BLaER1 treated with 17β-estradiol and CSF1 and Interleukin-3, amounts not matched to agents 10 nM and 100 nM (cell line): ENCODE data around the gene SUB1.

ENCODE experiments used
- H3K27ac ChIP-seq, 11 experiments: shearing (Covaris generic); formaldehyde crosslinking; 2 replicates each; pipeline ENCODE4 v1.8.1; 2022
- H3K27me3 ChIP-seq, 11 experiments: shearing (Covaris generic); formaldehyde crosslinking; 2 replicates each; pipeline ENCODE4 v1.8.1; 2022
- H3K36me3 ChIP-seq, 11 experiments: shearing (Covaris generic); formaldehyde crosslinking; 2 replicates each; pipeline ENCODE4 v1.8.1; 2022
- H3K4me1 ChIP-seq, 10 experiments: shearing (Covaris generic); formaldehyde crosslinking; 2 replicates each; pipeline ENCODE4 v1.8.1; 2022
- H3K4me2 ChIP-seq, 11 experiments: shearing (Covaris generic); formaldehyde crosslinking; 2 replicates each; pipeline ENCODE4 v1.8.1; 2022
- H3K4me3 ChIP-seq, 10 experiments: shearing (Covaris generic); formaldehyde crosslinking; 2 replicates each; pipeline ENCODE4 v1.8.1; 2022
- H3K9ac ChIP-seq, 11 experiments: shearing (Covaris generic); formaldehyde crosslinking; 2 replicates each; pipeline ENCODE4 v1.8.1; 2022
- H3K9me3 ChIP-seq, 11 experiments: shearing (Covaris generic); formaldehyde crosslinking; replicated peaks in 1 of 11; 2 replicates each; pipeline ENCODE4 v1.8.1; 2022
- H4K20me1 ChIP-seq, 11 experiments: shearing (Covaris generic); formaldehyde crosslinking; 2 replicates each; pipeline ENCODE4 v1.8.1; 2022
- Cebpa-rat ChIP-seq, 11 experiments: shearing (Covaris generic); IDR thresholded peaks; 2 replicates each; pipeline ENCODE4 v1.8.1; 2022

Gene SUB1

DNA sequence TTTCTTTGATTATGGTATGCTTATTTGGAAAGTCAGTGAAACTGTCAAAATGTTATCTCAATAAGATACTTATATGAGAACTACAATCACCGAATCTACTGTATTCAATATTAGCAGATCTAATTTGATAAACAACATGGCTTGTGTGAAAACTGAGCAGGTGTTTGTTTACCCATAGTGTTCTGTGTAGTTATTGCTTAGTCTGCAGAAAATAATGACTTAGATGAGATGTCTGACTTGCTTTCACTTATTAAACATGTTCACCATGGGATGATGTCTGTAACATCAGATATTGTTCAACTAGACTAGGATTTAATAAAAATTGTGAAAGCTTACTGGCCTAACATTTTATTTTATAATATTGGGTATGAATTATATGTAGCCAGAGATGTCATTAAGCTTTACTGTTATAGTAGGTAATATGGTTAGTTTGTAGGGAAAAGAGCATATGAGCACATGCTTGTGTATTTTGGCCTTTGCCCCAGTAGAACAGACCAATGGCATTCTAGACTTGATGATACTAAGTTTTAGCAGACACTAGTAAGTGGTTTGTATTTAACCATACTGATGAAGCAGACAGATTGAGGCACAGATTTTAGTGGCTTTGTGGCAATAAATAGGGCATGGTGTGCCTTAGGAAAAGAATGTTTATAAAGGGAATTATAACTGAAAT lies 16.4 kb downstream of the SUB1 start:
- Histone ChIP-seq H3K9ac (no peak overlapping the region), H3K4me2 (no peak overlapping the region), H3K4me3 (no peak overlapping the region), H3K9me3 (no peaks in the 10 kb centered on the region), H4K20me1 (peaks cover 23 to 95% (median 64%) of the 10 kb centered on the region in 11 experiments), H3K36me3 (peaks cover 88 to 100% (median 96%) of the 10 kb centered on the region in 11 experiments), H3K4me1 (peaks cover 0 to 26% (median 4%) of the 10 kb centered on the region in 10 experiments; a peak in 8 of 20 replicates), H3K27me3 (no peaks in the 10 kb centered on the region), H3K27ac (no peak overlapping the region)
- TF ChIP-seq Cebpa-rat (IDR thresholded peaks at IDR 0.05), result no peak

DNA sequence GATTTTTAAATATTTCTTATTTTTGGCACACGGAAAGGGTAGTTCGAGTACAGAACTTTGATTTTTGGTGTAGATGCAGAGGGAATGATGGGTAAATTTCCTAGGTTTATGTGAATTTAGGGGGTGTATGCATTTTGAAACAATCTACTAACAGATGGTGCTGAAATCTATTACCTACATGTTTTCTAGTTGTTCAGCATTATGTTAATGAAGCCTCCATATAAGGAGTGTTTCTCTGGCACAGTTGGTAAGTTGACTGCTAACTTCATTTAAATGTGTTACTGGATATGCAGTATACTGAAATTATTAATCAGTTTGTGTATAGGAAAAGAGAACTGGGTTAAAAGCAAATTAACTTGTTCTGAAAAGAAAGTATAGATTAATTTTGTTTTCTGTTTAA lies 17.5 kb downstream of the SUB1 start:
- Histone ChIP-seq H3K27ac (no peak overlapping the region), H3K36me3 (peaks cover 87 to 100% (median 95%) of the 10 kb centered on the region in 11 experiments), H3K4me1 (peaks cover 0 to 18% (median 0%) of the 10 kb centered on the region in 10 experiments; a peak in 5 of 20 replicates), H3K27me3 (no peaks in the 10 kb centered on the region), H3K4me3 (no peak overlapping the region), H3K9ac (no peak overlapping the region), H3K9me3 (no peaks in the 10 kb centered on the region), H4K20me1 (peaks cover 11 to 95% (median 57%) of the 10 kb centered on the region in 11 experiments), H3K4me2 (no peak overlapping the region)
- no peak for TF ChIP-seq Cebpa-rat (IDR thresholded peaks at IDR 0.05)

DNA sequence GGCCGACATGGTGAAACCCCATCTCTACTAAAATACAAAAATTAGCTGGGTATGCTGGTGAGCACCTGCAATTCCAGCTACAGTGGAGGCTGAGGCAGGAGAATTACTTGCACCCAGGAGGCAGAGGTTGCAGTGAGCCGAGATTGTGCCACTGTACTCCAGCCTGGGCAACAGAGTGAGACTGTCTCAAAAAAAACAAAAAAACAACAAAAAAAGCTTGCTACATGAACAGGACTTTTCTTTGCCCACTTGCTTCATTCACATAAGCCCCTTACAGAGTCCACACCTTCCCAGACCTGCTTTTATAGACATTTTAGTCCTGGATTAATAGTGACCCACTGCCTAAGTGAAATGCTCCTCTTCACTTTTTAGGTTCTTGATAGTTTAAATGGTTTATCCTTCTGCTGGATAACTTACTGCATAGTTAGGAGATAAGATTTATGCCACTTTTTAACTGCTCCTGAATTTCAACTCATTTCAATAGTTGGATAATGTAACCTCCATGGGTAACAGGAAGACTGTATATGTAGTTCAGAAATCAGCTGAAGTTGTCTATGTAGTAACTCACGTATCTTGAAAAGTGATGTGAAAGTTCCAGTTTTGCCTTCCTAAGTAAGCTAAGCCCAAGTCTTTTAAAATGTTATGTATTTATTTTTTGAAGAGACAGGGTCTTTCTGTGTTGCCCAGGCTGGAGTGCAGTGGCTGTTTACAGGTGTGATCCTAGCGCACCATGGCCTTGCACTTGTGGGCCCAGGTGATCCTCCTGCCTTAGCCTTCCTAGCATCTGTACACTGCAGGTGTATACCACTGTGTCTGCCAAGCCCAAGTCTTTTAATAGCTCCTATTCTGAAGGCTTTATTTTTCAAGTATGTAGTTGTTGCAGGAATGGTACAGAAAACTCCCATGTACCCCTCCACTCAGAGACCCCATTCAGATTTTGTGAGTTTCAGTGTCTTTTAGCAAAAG lies 19.7 kb downstream of the SUB1 start:
- H3K9me3 ChIP-seq, result no peaks in the 10 kb centered on the region
- no peak overlapping the region for H3K4me3 ChIP-seq
- no peak overlapping the region for H3K9ac ChIP-seq
- H3K4me2 ChIP-seq, result no peak overlapping the region
- peaks cover 0 to 18% (median 0%) of the 10 kb centered on the region in 10 experiments; a peak in 5 of 20 replicates for H3K4me1 ChIP-seq
- TF ChIP-seq Cebpa-rat (IDR thresholded peaks at IDR 0.05), result no peak
- H4K20me1 ChIP-seq, result peaks cover 5 to 82% (median 36%) of the 10 kb centered on the region in 11 experiments; a peak in 18 of 22 replicates
- H3K36me3 ChIP-seq, result peaks cover 68 to 96% (median 85%) of the 10 kb centered on the region in 11 experiments
- no peaks in the 10 kb centered on the region for H3K27me3 ChIP-seq
- no peak overlapping the region for H3K27ac ChIP-seq

DNA sequence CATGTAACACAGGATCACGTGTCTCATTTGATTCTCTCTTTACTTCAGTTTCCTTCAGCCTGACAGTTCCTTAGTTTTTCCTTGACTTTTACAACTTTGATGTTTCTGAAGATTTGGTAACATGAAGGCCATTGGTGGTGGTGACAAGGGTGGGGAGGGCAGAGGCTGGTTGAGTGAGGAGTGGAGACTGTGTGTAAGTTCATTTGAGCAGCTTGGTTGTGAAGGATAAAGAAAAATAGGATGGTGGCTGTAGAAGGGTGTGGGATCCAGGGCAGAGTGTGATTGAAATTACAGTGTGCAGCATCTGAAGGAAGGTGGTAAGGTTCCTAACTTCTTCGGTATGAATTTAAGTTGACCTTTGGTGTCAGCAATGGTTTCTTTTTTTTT lies 20.4 kb downstream of the SUB1 start:
- Histone ChIP-seq H3K4me2 (no peak overlapping the region), H4K20me1 (peaks cover 0 to 78% (median 29%) of the 10 kb centered on the region in 11 experiments; a peak in 16 of 22 replicates), H3K4me3 (no peak overlapping the region), H3K27me3 (no peaks in the 10 kb centered on the region), H3K9me3 (no peaks in the 10 kb centered on the region), H3K36me3 (peaks cover 62 to 96% (median 79%) of the 10 kb centered on the region in 11 experiments), H3K27ac (no peak overlapping the region), H3K9ac (no peak overlapping the region), H3K4me1 (peaks cover 0 to 18% (median 0%) of the 10 kb centered on the region in 10 experiments; a peak in 5 of 20 replicates)
- no peak for TF ChIP-seq Cebpa-rat (IDR thresholded peaks at IDR 0.05)

DNA sequence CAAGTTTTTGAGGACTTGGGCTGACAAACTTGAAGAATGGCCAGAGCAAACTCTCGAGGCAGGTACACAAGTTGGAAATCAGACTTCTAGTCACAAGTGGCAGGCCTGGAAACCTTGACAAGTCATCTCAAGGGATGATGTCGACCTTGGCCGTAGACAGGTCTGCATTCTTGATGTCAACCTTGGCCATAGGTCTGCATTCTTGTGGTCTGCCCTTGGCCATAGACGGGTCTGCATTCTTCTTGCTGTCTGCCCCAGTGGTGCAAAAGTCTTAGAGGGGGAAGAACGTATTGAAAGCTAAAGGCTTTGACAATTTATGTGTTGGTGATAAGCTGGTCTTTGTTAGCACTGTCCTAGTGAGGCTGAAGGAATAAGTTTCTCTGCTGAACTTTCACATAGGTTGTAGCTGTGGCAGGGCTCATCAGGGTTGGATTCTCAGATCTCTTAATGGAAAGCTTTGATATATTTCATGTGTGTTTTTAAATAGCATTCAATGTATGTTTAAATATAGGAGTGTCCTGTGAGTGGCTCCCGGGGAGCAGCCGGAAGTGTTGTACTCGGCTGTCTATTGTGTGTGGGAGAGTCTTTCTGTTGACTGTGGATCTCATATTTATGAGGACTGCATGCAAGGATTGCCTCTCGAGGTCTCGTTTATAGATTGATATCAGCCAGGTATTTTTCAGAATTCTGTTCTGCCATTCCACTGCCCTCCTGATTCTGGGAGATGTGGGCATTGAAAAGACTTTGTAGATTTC lies 27.0 kb downstream of the SUB1 start:
- no peaks in the 10 kb centered on the region for H3K4me1 ChIP-seq
- H4K20me1 ChIP-seq, result peaks cover 0 to 39% (median 5%) of the 10 kb centered on the region in 11 experiments; a peak in 8 of 22 replicates
- H3K9ac ChIP-seq, result no peak overlapping the region
- H3K4me2 ChIP-seq, result no peak overlapping the region
- no peaks in the 10 kb centered on the region for H3K9me3 ChIP-seq
- H3K27ac ChIP-seq, result no peak overlapping the region
- peaks cover 9 to 32% (median 18%) of the 10 kb centered on the region in 11 experiments; a peak in 14 of 22 replicates for H3K36me3 ChIP-seq
- no peak overlapping the region for H3K4me3 ChIP-seq
- no peak for TF ChIP-seq Cebpa-rat (IDR thresholded peaks at IDR 0.05)
- no peaks in the 10 kb centered on the region for H3K27me3 ChIP-seq

DNA sequence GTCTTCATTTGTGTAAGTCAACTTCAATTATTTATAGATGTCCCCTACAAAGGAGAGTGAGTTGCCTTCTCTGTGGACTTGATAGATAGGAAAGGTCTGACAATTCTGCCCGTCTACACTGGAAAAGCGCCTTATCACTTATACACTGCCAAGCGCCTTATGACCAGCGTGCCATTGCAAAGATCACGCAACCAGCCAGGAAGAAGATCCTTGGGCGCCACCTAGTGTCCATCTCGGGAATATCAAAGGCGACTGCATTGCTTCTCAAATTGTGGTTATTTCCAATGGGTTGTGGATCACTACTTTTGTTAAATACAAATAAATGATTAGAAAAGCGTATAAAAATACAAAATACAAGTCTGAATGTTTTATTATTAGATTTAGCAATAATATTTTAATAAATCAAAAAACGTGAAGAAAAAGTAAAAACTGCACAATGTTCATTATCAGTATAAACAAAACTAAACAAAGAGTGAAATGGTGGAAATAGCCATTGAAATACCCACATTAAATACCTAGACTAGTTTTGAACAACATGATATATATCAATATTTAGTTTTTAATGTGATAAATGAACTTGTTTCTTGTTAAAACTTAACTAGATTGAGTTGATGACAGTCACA lies 27.8 kb downstream of the SUB1 start:
- no peak for TF ChIP-seq Cebpa-rat (IDR thresholded peaks at IDR 0.05)
- Histone ChIP-seq H3K27ac (no peak overlapping the region), H3K27me3 (no peaks in the 10 kb centered on the region), H3K36me3 (peaks cover under 1 to 24% (median 9%) of the 10 kb centered on the region in 11 experiments; a peak in 13 of 22 replicates), H3K4me2 (no peak overlapping the region), H3K9me3 (no peaks in the 10 kb centered on the region), H3K4me1 (no peaks in the 10 kb centered on the region), H3K4me3 (no peak overlapping the region), H3K9ac (no peak overlapping the region), H4K20me1 (peaks cover 0 to 30% (median 5%) of the 10 kb centered on the region in 11 experiments; a peak in 8 of 22 replicates)

DNA sequence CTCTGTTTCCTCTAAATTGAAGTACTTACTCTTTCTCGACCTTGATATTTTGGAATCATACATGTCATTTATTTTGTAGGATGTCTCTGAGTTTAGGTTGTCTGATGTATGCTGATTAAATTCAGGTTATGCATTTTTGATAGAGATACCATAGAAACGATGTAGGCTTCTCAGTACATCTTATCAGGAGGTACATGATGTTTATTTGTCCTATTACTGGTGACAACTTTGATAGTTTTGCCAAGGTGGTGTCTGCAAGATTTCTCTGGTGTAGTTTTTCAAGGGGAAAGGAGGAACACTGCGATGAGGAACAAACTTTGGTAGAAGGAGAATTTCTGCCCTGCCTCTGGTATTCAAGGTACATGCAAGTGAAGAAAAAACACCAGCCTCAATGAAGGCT lies 29.9 kb downstream of the SUB1 start:
- Histone ChIP-seq H3K4me2 (no peak overlapping the region), H3K4me1 (no peaks in the 10 kb centered on the region), H3K9ac (no peak overlapping the region), H3K27me3 (no peaks in the 10 kb centered on the region), H3K4me3 (no peak overlapping the region), H4K20me1 (peaks cover 0 to 24% (median 5%) of the 10 kb centered on the region in 11 experiments; a peak in 7 of 22 replicates), H3K36me3 (peaks cover 0 to 7% (median 0%) of the 10 kb centered on the region in 11 experiments; a peak in 2 of 22 replicates), H3K9me3 (no peaks in the 10 kb centered on the region), H3K27ac (no peak overlapping the region)
- no peak for TF ChIP-seq Cebpa-rat (IDR thresholded peaks at IDR 0.05)

DNA sequence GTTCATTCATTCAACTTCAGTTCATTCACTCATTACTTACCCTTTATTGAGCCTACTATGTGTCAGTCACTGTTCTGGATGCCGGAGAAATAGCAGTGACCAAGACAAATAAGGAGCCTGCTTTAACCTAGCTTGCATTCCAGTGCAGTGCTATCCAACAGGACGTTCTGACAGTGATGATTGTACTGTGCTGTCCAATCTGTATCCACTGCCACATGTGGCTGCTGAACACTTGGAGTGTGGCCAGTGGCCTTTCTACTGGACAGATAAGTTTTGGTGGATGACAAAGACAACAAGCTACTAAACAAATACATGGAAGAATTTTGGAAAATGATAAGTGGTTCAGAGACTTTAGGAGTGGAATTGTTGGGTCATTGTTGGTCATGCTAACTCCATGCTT lies 33.6 kb downstream of the SUB1 start:
- Histone ChIP-seq H3K4me3 (no peak overlapping the region), H3K9ac (no peak overlapping the region), H3K36me3 (peaks cover 0 to 4% (median 0%) of the 10 kb centered on the region in 11 experiments; a peak in 1 of 22 replicates), H3K4me2 (no peak overlapping the region), H3K27ac (no peak overlapping the region), H3K27me3 (no peaks in the 10 kb centered on the region), H3K9me3 (no peaks in the 10 kb centered on the region), H4K20me1 (no peaks in the 10 kb centered on the region), H3K4me1 (no peaks in the 10 kb centered on the region)
- no peak for TF ChIP-seq Cebpa-rat (IDR thresholded peaks at IDR 0.05)
